GM23248 (cell line): ENCODE data around the gene OR52E1.

ENCODE experiments used
- EZH2 ChIP-seq: fragments of 200-600 bp; sonication (generic); IDR thresholded peaks from 2 replicates; pipeline ENCODE4 v1.6.1; 2018; ENCODE audit warnings: antibody characterized with exemption, mild to moderate bottlenecking; ENCODE audit not compliant: insufficient read depth, poor library complexity, severe bottlenecking
- EZH2phosphoT487 ChIP-seq: fragments of 200-600 bp; sonication (generic); IDR thresholded peaks from 2 replicates; pipeline ENCODE4 v1.6.1; 2018; ENCODE audit warnings: antibody characterized with exemption, moderate library complexity, mild to moderate bottlenecking, low read depth; ENCODE audit not compliant: insufficient read depth

- TF ChIP-seq EZH2 (no peak), EZH2phosphoT487 (no peak)
Measured at GRCh38 chr11:5043380-5043779, 26.0 kb upstream of the OR52E1 start.
